ENCODE data around the gene VAMP3. TPM values are rescaled to one million over a fixed set of nuclear protein-coding genes. Genes with fewer than 3 reads are reported as not detected.

Gene VAMP3
- total and polyA plus RNA-seq, 4 donors = 17.4 to 38.4 (median 25.9) TPM

GRCh38 chr1:7732331-7732730, 38.8 kb upstream of the VAMP3 start:
- WGBS = 90% methylated on average over 19 of the region's 19 CpGs
- Histone ChIP-seq H3K4me3 (ENCODE audit: low read depth in 1 of 3, low read length in 3 of 3) (no peak overlapping the region), H3K36me3 (ENCODE audit: control insufficient read depth in 4 of 4, insufficient read depth in 3 of 4, low read depth in 1 of 4, low read length in 3 of 4) (no peaks in the 10 kb centered on the region), H3K9ac (ENCODE audit: low read depth in 1 of 2, low read length in 2 of 2) (no peak overlapping the region), H3K27ac (ENCODE audit: low read depth in 1 of 2, low read length in 2 of 2) (no peak overlapping the region), H3K4me1 (ENCODE audit: control insufficient read depth in 4 of 4, insufficient read depth in 4 of 4, low read length in 3 of 4) (no peaks in the 10 kb centered on the region), H3K27me3 (ENCODE audit: control insufficient read depth in 4 of 4, insufficient read depth in 4 of 4, low read length in 3 of 4) (no peaks in the 10 kb centered on the region), H3K9me3 (ENCODE audit: control insufficient read depth in 4 of 4, low read length in 3 of 4) (no peaks in the 10 kb centered on the region)
- DNase-seq (ENCODE audit: low spot score) = no peak
- TF ChIP-seq MAX (IDR thresholded peaks at IDR 0.05) (no peak), ZBTB33 (IDR thresholded peaks at IDR 0.05) (no peak), FOXA2 (IDR thresholded peaks at IDR 0.05) (no peak), NR2F2 (IDR thresholded peaks at IDR 0.05) (no peak), HNF4G (IDR thresholded peaks at IDR 0.05) (no peak), ATF3 (IDR thresholded peaks at IDR 0.05) (no peak), TAF1 (conservative IDR thresholded peaks at IDR 0.05) (no peak), RXRA (IDR thresholded peaks at IDR 0.05) (no peak), REST (IDR thresholded peaks at IDR 0.05) (no peak), HNF4A (conservative IDR thresholded peaks at IDR 0.05) (no peak), FOXA1 (IDR thresholded peaks at IDR 0.05) (no peak)

- Histone ChIP-seq H3K4me3 (ENCODE audit: low read depth in 1 of 3, low read length in 3 of 3) (no peak overlapping the region), H3K9me3 (ENCODE audit: control insufficient read depth in 4 of 4, low read length in 3 of 4) (no peaks in the 10 kb centered on the region), H3K27ac (ENCODE audit: low read depth in 1 of 2, low read length in 2 of 2) (no peak overlapping the region), H3K27me3 (ENCODE audit: control insufficient read depth in 4 of 4, insufficient read depth in 4 of 4, low read length in 3 of 4) (no peaks in the 10 kb centered on the region), H3K4me1 (ENCODE audit: control insufficient read depth in 4 of 4, insufficient read depth in 4 of 4, low read length in 3 of 4) (no peaks in the 10 kb centered on the region), H3K36me3 (ENCODE audit: control insufficient read depth in 4 of 4, insufficient read depth in 3 of 4, low read depth in 1 of 4, low read length in 3 of 4) (no peaks in the 10 kb centered on the region), H3K9ac (ENCODE audit: low read depth in 1 of 2, low read length in 2 of 2) (no peak overlapping the region)
- WGBS = 81% methylated on average over 2 of the region's 2 CpGs
- TF ChIP-seq TAF1 (conservative IDR thresholded peaks at IDR 0.05) (no peak), RXRA (IDR thresholded peaks at IDR 0.05) (no peak), NR2F2 (IDR thresholded peaks at IDR 0.05) (no peak), EGR1 (IDR thresholded peaks at IDR 0.05; ENCODE audit: low read depth in 2 of 2) (no peak)
- DNase-seq (ENCODE audit: low spot score) = no peak
These were observed 37.8 kb upstream of the VAMP3 start for GRCh38 chr1:7733276-7733675.

GRCh38 chr1:7738044-7738443, 33.1 kb upstream of the VAMP3 start:
- no peaks in the 10 kb centered on the region for H3K4me1 ChIP-seq (ENCODE audit: control insufficient read depth in 4 of 4, insufficient read depth in 4 of 4, low read length in 3 of 4)
- WGBS = 92% methylated on average over 6 of the region's 6 CpGs
- H3K27ac ChIP-seq (ENCODE audit: low read depth in 1 of 2, low read length in 2 of 2) = no peak overlapping the region
- no peaks in the 10 kb centered on the region for H3K9me3 ChIP-seq (ENCODE audit: control insufficient read depth in 4 of 4, low read length in 3 of 4)
- DNase-seq (ENCODE audit: low spot score) = no peak
- H3K9ac ChIP-seq (ENCODE audit: low read depth in 1 of 2, low read length in 2 of 2) = no peak overlapping the region
- no peak overlapping the region for H3K4me3 ChIP-seq (ENCODE audit: low read depth in 1 of 3, low read length in 3 of 3)
- no peaks in the 10 kb centered on the region for H3K27me3 ChIP-seq (ENCODE audit: control insufficient read depth in 4 of 4, insufficient read depth in 4 of 4, low read length in 3 of 4)
- H3K36me3 ChIP-seq (ENCODE audit: control insufficient read depth in 4 of 4, insufficient read depth in 3 of 4, low read depth in 1 of 4, low read length in 3 of 4) = no peaks in the 10 kb centered on the region
- TF ChIP-seq YY1 (IDR thresholded peaks at IDR 0.05) = no peak
- no peak for TF ChIP-seq HNF4G (IDR thresholded peaks at IDR 0.05)
- TF ChIP-seq ZBTB33 (IDR thresholded peaks at IDR 0.05) = no peak
- no peak for TF ChIP-seq CTCF (IDR thresholded peaks at IDR 0.05; ENCODE audit: low read depth, low read length, missing input control)
- no peak for TF ChIP-seq EGR1 (IDR thresholded peaks at IDR 0.05; ENCODE audit: low read depth in 2 of 2)
- TF ChIP-seq FOXA2 (IDR thresholded peaks at IDR 0.05) = no peak
- no peak for TF ChIP-seq JUND (IDR thresholded peaks at IDR 0.05)
- no peak for TF ChIP-seq RAD21 (IDR thresholded peaks at IDR 0.05)
- no peak for TF ChIP-seq MAX (IDR thresholded peaks at IDR 0.05)
- no peak for TF ChIP-seq TAF1 (conservative IDR thresholded peaks at IDR 0.05)
- TF ChIP-seq SP1 (IDR thresholded peaks at IDR 0.05) = no peak
- no peak for TF ChIP-seq ATF3 (IDR thresholded peaks at IDR 0.05)
- TF ChIP-seq RXRA (IDR thresholded peaks at IDR 0.05) = no peak
- TF ChIP-seq HNF4A (conservative IDR thresholded peaks at IDR 0.05) = no peak
- TF ChIP-seq NR2F2 (IDR thresholded peaks at IDR 0.05) = no peak
- no peak for TF ChIP-seq FOXA1 (IDR thresholded peaks at IDR 0.05)

All from liver (tissue), 9 donors.